HAP-1 (cell line): ENCODE results near the gene PTPRN2.

Experiments used
- DNase-seq, 2 experiments: peaks; one replicate each; pipeline ENCODE4 v3.0.0-alpha.2; 2016 to 2020; ENCODE audit warnings: low spot score in 2 of 2
- H3K27me3 ChIP-seq: fragments of 250-450 bp; sonication (Bioruptor Pico); 2 replicates; pipeline ENCODE4 v1.5.1; 2020; ENCODE audit warnings: low read depth, mild to moderate bottlenecking, moderate library complexity
- H3K36me3 ChIP-seq: fragments of 250-450 bp; sonication (Bioruptor Pico); replicated peaks from 2 replicates; pipeline ENCODE4 v1.5.1; 2020; ENCODE audit warnings: mild to moderate bottlenecking
- H3K4me1 ChIP-seq: fragments of 250-450 bp; sonication (Bioruptor Pico); 2 replicates; pipeline ENCODE4 v1.5.1; 2020; ENCODE audit warnings: mild to moderate bottlenecking
- H3K4me3 ChIP-seq: fragments of 250-450 bp; sonication (Bioruptor Pico); 2 replicates; pipeline ENCODE4 v1.5.1; 2020; ENCODE audit warnings: mild to moderate bottlenecking, moderate library complexity
- H3K9me3 ChIP-seq: fragments of 250-450 bp; sonication (Bioruptor Pico); 2 replicates; pipeline ENCODE4 v1.5.1; 2020; ENCODE audit warnings: mild to moderate bottlenecking, moderate library complexity
- in situ Hi-C: fragments of 300-500 bp; cut with MboI; formaldehyde crosslinking; loops from 3 replicates; pipeline ENCODE4 v1.14.3; 2020; ENCODE audit warnings: low sequenced_read_pairs, inconsistent platforms, mixed read lengths

Gene PTPRN2

GRCh38 chr7:157767506-157768197 lies 820.0 kb downstream of the PTPRN2 start:
- H3K9me3 ChIP-seq = no peaks in the 10 kb centered on the region
- no peaks in the 10 kb centered on the region for H3K27me3 ChIP-seq
- no peak for DNase-seq
- in situ Hi-C loops = no loop called here
- no peak overlapping the region for H3K4me3 ChIP-seq
- H3K4me1 ChIP-seq = no peaks in the 10 kb centered on the region
- H3K36me3 ChIP-seq = no peaks in the 10 kb centered on the region

- Histone ChIP-seq H3K4me1 (no peaks in the 10 kb centered on the region), H3K4me3 (no peak overlapping the region), H3K9me3 (no peaks in the 10 kb centered on the region), H3K27me3 (no peaks in the 10 kb centered on the region), H3K36me3 (no peaks in the 10 kb centered on the region)
- in situ Hi-C loops = no loop called here
- no peak for DNase-seq
Observed at GRCh38 chr7:157766098-157766497, 821.5 kb downstream of the PTPRN2 start.

GRCh38 chr7:157764946-157765537 lies 822.6 kb downstream of the PTPRN2 start:
- Histone ChIP-seq H3K27me3 (no peaks in the 10 kb centered on the region), H3K4me1 (no peaks in the 10 kb centered on the region), H3K9me3 (no peaks in the 10 kb centered on the region), H3K36me3 (no peaks in the 10 kb centered on the region), H3K4me3 (no peak overlapping the region)
- DNase-seq = no peak
- in situ Hi-C loops = no loop called here

GRCh38 chr7:157764193-157764592 lies 823.4 kb downstream of the PTPRN2 start:
- in situ Hi-C loops = no loop called here
- DNase-seq = no peak
- Histone ChIP-seq H3K9me3 (no peaks in the 10 kb centered on the region), H3K4me3 (no peak overlapping the region), H3K36me3 (no peaks in the 10 kb centered on the region), H3K4me1 (no peaks in the 10 kb centered on the region), H3K27me3 (no peaks in the 10 kb centered on the region)

GRCh38 chr7:157763279-157764000 lies 824.2 kb downstream of the PTPRN2 start:
- no peak for DNase-seq
- no peaks in the 10 kb centered on the region for H3K9me3 ChIP-seq
- no peaks in the 10 kb centered on the region for H3K36me3 ChIP-seq
- no peak overlapping the region for H3K4me3 ChIP-seq
- in situ Hi-C loops = no loop called here
- H3K4me1 ChIP-seq = no peaks in the 10 kb centered on the region
- H3K27me3 ChIP-seq = no peaks in the 10 kb centered on the region

DNA sequence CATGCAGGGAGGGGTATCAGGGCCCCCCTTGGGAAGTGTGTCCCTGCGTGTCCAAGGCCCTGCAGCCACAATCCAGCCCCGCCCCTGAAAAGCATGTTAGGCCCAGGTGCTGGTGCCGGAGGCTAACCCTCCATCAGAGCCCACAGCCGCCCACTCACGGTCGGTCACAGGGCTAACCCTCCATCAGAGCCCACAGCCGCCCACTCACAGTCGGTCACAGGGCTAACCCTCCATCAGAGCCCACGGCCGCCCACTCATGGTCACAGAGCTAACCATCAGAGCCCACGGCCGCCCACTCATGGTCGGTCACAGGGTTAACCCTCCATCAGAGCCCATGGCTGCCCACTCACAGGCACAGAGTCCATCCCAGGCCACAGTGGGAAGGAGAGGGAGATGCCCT lies 824.8 kb downstream of the PTPRN2 start:
- in situ Hi-C loops = no loop called here
- Histone ChIP-seq H3K4me1 (no peaks in the 10 kb centered on the region), H3K27me3 (no peaks in the 10 kb centered on the region), H3K36me3 (no peaks in the 10 kb centered on the region), H3K9me3 (no peaks in the 10 kb centered on the region), H3K4me3 (no peak overlapping the region)
- no peak for DNase-seq

- Histone ChIP-seq H3K36me3 (no peaks in the 10 kb centered on the region), H3K27me3 (no peaks in the 10 kb centered on the region), H3K4me3 (no peak overlapping the region), H3K4me1 (no peaks in the 10 kb centered on the region), H3K9me3 (no peaks in the 10 kb centered on the region)
- in situ Hi-C loops = no loop called here
- DNase-seq = no peak
Observed at GRCh38 chr7:157760004-157760730, 827.5 kb downstream of the PTPRN2 start.

- in situ Hi-C loops = no loop called here
Observed at GRCh38 chr7:157759246-157759805, 828.3 kb downstream of the PTPRN2 start.

DNA sequence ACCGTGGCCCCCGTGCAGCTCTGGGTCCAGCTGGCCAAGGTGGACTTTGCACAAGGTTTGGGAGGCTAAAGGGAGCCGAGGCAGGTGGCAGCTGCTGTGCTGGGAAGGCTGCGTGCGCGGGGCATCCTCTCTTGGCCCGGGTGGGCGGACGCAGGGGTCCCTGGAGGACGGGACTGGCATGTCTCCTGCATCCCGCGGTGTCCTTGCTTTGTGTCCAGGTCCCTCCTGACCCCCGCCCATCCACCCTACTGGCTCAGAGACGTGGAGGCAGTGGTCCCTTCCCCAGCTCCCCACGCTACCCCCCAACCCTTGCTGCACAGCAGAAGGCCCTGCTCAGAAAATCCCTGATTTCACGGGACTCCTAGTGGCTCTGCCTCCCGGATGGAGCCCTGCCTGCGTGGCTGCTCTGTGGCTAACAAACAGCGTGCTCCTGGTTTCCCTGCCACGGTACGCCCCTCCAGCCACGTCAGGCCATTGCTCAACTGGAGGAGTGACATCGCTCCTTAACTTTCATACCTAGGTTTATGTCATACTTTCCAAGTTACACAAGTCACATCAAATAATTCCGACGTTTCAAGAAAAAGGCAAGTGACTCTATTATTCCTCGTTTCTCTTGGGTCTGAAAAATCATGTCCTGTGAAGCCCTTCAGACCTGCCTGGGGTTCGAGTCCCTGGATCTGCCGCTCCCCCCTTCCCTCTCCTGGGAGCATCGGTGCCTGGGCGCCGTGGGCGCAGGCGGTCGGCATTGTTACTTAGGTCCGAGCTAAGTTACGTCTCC lies 829.0 kb downstream of the PTPRN2 start:
- Histone ChIP-seq H3K4me1 (no peaks in the 10 kb centered on the region), H3K9me3 (no peaks in the 10 kb centered on the region), H3K27me3 (no peaks in the 10 kb centered on the region), H3K36me3 (no peaks in the 10 kb centered on the region), H3K4me3 (no peak overlapping the region)
- no peak for DNase-seq
- in situ Hi-C loops = no loop called here

More at GRCh38 chr7:157759246-157759805, 828.3 kb downstream of the PTPRN2 start:
- Histone ChIP-seq H3K4me3 (no peak overlapping the region), H3K9me3 (no peaks in the 10 kb centered on the region), H3K36me3 (no peaks in the 10 kb centered on the region), H3K27me3 (no peaks in the 10 kb centered on the region), H3K4me1 (no peaks in the 10 kb centered on the region)
- no peak for DNase-seq

- DNase-seq = no peak
- in situ Hi-C loops = no loop called here
- H3K4me3 ChIP-seq = no peak overlapping the region
- no peaks in the 10 kb centered on the region for H3K4me1 ChIP-seq
- no peaks in the 10 kb centered on the region for H3K27me3 ChIP-seq
- no peaks in the 10 kb centered on the region for H3K36me3 ChIP-seq
- H3K9me3 ChIP-seq = no peaks in the 10 kb centered on the region
Observed at GRCh38 chr7:157757776-157758467, 829.7 kb downstream of the PTPRN2 start.

DNA sequence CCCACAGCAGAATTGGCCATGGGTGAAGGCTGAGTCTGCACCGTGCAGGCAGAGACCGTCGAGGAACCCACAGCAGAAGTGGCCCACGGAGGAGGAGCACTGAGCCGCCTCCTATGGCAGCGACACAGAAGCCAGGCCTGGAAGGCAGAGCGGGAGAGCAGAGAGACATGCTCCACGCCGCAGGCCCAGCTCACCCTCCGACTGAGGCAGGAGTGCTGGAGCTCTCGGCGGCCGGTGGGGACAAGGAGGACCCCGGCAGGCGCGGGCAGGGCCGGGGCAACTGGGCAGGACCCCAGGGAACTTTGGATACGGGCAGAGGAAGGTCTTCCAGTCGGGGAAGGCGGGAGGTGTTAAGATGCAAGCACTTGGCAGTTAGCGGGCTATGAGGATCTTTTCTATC lies 830.4 kb downstream of the PTPRN2 start:
- in situ Hi-C loops = no loop called here
- Histone ChIP-seq H3K4me3 (no peak overlapping the region), H3K27me3 (no peaks in the 10 kb centered on the region), H3K36me3 (no peaks in the 10 kb centered on the region), H3K4me1 (no peaks in the 10 kb centered on the region), H3K9me3 (no peaks in the 10 kb centered on the region)
- DNase-seq = no peak

GRCh38 chr7:157755741-157756140 lies 831.9 kb downstream of the PTPRN2 start:
- H3K4me1 ChIP-seq = no peaks in the 10 kb centered on the region
- H3K27me3 ChIP-seq = no peaks in the 10 kb centered on the region
- no peak overlapping the region for H3K4me3 ChIP-seq
- no peaks in the 10 kb centered on the region for H3K36me3 ChIP-seq
- DNase-seq = no peak
- no peaks in the 10 kb centered on the region for H3K9me3 ChIP-seq
- in situ Hi-C loops = no loop called here

- Histone ChIP-seq H3K4me1 (no peaks in the 10 kb centered on the region), H3K4me3 (no peak overlapping the region), H3K9me3 (no peaks in the 10 kb centered on the region), H3K27me3 (no peaks in the 10 kb centered on the region), H3K36me3 (no peaks in the 10 kb centered on the region)
- DNase-seq = no peak
- in situ Hi-C loops = no loop called here
Observed at GRCh38 chr7:157754416-157754790, 833.2 kb downstream of the PTPRN2 start.
